Activated CD4-positive, alpha-beta T cell treated with anti-CD3 and anti-CD28 coated beads for 36 hours (primary cell): ENCODE measurements around the gene EPB41L4A. TPM values are rescaled to one million over a fixed set of nuclear protein-coding genes. Genes with fewer than 3 reads are reported as not detected.

ENCODE experiments used
- ATAC-seq: fragments of 200-7000 bp; cut with Tn5 transposase; one replicate; pipeline ENCODE4 v1.10.0; 2021; ENCODE audit warnings: mild to moderate bottlenecking, moderate library complexity
- CTCF ChIA-PET: fragments of 350-600 bp; sonication (Branson Sonifier 250); formaldehyde crosslinking; loops from one replicate; lab custom pipeline; 2021; ENCODE audit warnings: antibody characterized with exemption; lab: Charles Lee
- POLR2A ChIA-PET: fragments of 350-600 bp; sonication (Branson Sonifier 250); formaldehyde crosslinking; loops from one replicate; lab custom pipeline; 2021; ENCODE audit warnings: antibody characterized with exemption, inconsistent platforms; lab: Charles Lee
- DNase-seq: peaks from one replicate; pipeline ENCODE4 v3.0.0-alpha.2; 2020
- H3K27ac Mint-ChIP-seq: one replicate; pipeline ENCODE4 v1.8.0; 2021; ENCODE audit warnings: mixed read lengths
- H3K27me3 Mint-ChIP-seq: one replicate; pipeline ENCODE4 v1.8.0; 2021; ENCODE audit warnings: mixed read lengths
- H3K36me3 Mint-ChIP-seq: one replicate; pipeline ENCODE4 v1.8.0; 2021; ENCODE audit warnings: low read depth, mixed read lengths
- H3K4me1 Mint-ChIP-seq: one replicate; pipeline ENCODE4 v1.8.0; 2021; ENCODE audit warnings: mixed read lengths
- H3K4me3 Mint-ChIP-seq: one replicate; pipeline ENCODE4 v1.8.0; 2021; ENCODE audit warnings: mild to moderate bottlenecking, moderate library complexity, mixed read lengths
- H3K9me3 Mint-ChIP-seq: one replicate; pipeline ENCODE4 v1.8.0; 2021; ENCODE audit warnings: low read depth, mixed read lengths
- intact Hi-C, 2 experiments: fragments of 100-400 bp; cut with DNase I in 1 of 2; cut with micrococcal nuclease in 1 of 2; formaldehyde crosslinking; loops; one replicate each; pipeline versions ENCODE4 v1.14.2 to v1.15.1; 2022 to 2024; cut with DNase I, micrococcal nuclease
- total RNA-seq, 2 experiments: library from RNA; stranded (reverse); gene quantifications; one replicate each; pipeline ENCODE4 v1.2.3, GENCODE V29; 2021

Gene EPB41L4A
- total RNA-seq, 2 experiments from 2014 or later, result 0.05 to 0.28 TPM

DNA sequence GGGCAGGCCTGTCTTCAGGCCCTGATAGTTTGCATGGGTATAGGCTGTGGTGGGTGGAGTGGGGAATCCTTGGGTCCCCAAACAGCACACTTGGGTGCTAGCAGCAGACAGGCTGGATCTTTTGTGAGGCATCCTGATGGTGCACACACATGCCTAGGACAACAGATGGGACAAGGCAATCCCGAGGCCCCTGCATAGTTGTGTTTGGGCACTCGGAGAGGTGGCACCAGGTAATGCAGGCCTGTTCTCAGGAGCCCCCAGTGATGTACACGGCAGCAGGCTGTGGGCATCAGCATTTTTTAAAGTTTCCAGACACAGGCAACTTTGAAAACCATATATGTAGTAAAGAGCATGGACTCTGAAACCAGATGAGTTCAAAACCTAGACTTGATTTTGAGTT, 65.4 kb downstream of the EPB41L4A start:
- H3K4me3 Mint-ChIP-seq, result no peak overlapping the region
- ATAC-seq, result no peak
- POLR2A ChIA-PET, result no interaction called here

DNA sequence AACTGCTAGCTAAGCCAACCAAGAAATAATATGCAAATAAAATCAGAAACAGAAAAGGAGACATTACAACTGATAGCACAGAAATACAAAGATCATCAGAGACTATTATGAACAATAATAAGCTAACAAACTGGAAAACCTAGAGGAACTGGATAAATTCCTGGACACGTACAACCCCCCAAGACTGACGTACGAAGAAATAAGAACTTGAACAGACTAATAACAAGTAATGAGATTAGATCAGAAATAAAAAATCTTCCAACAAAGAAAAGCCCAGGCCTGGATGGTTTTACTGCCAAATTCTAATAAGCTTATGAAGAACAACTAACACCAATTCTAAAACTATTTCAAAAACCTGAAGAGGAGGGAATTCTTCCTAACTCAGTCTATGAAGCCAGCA, 67.9 kb downstream of the EPB41L4A start:
- ChIA-PET POLR2A (no interaction called here), CTCF (no interaction called here)
- no peak for ATAC-seq
- Mint-ChIP-seq H3K27ac (no peak overlapping the region), H3K27me3 (peaks cover 4% of the 10 kb centered on the region), H3K36me3 (no peaks in the 10 kb centered on the region), H3K9me3 (no peaks in the 10 kb centered on the region), H3K4me3 (no peak overlapping the region), H3K4me1 (no peaks in the 10 kb centered on the region)
- intact Hi-C loops, result no loop called here
- no peak for DNase-seq

More for the DNA sequence above, 65.4 kb downstream of the EPB41L4A start:
- DNase-seq, result no peak
- Mint-ChIP-seq H3K9me3 (no peaks in the 10 kb centered on the region), H3K4me1 (no peaks in the 10 kb centered on the region), H3K36me3 (no peaks in the 10 kb centered on the region), H3K27ac (no peak overlapping the region), H3K27me3 (peaks cover 4% of the 10 kb centered on the region)
- CTCF ChIA-PET, result no interaction called here
- intact Hi-C loops, result no loop called here

DNA sequence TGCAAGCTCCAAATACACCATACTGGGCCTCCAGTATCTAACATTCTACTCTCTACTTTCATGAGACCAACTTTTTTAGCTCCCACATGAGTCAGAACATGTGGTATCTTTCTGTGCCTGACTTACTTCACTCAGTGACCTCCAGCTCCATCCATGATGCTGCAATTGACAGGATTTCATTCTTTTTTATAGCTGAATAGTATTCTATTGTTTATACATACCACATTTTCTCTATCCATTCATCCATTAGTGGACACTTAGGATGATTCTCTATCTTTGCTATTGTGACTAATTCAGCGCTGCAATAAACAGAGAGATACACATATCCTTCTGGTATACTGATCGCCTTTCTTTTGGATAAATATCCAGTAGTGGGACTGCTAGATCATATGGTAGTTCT, 68.5 kb downstream of the EPB41L4A start:
- no peaks in the 10 kb centered on the region for H3K36me3 Mint-ChIP-seq
- POLR2A ChIA-PET, result no interaction called here
- no peak for DNase-seq
- peaks cover 6% of the 10 kb centered on the region for H3K27me3 Mint-ChIP-seq
- no peak overlapping the region for H3K27ac Mint-ChIP-seq
- no peak for ATAC-seq
- intact Hi-C loops, result no loop called here
- no peaks in the 10 kb centered on the region for H3K9me3 Mint-ChIP-seq
- H3K4me1 Mint-ChIP-seq, result no peaks in the 10 kb centered on the region
- no peak overlapping the region for H3K4me3 Mint-ChIP-seq
- CTCF ChIA-PET, result no interaction called here

DNA sequence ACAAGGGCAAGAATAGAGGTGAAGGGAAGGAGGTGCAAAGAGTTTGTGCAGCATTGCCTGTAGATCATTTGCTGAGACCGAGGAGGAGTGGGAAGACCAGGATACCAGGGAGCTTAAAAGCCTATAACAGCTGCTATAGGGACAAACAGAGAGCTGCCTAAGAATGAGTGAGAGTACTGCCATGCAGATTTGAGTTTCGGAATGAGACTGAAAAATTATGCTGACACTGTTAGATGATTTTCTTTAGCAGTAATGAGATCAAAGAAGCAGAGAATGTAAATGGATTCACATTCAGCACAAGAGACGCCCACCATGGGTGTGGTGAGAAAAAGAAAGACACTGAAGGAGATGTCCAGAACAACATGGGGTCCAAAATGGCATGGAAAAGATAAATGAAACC, 69.7 kb downstream of the EPB41L4A start:
- no peaks in the 10 kb centered on the region for H3K4me1 Mint-ChIP-seq
- CTCF ChIA-PET, result no interaction called here

DNA sequence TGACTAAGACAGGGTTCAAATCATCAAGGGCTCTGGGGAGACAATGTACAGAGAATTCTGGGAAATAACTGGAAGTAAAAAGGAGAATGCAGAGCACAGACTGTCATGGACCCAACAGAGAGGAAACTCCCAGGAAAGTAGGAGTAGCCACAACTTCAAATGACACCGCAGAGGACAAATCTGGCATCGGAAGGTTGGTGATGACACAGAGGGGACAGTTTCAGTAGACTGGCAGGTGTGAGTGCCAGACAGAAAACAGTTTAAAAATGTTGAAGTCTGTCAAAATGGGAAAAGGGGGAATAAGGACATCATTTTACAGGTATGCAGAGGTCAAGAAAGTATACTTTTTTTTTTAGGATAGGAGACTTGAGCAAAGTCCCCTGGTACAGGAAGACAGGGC, 70.2 kb downstream of the EPB41L4A start:
- CTCF ChIA-PET, result no interaction called here
- intact Hi-C loops, result no loop called here
- POLR2A ChIA-PET, result no interaction called here
- H3K9me3 Mint-ChIP-seq, result no peaks in the 10 kb centered on the region
- ATAC-seq (no peak), DNase-seq (no peak)
- H3K27me3 Mint-ChIP-seq, result peaks cover 5% of the 10 kb centered on the region
- no peak overlapping the region for H3K27ac Mint-ChIP-seq
- H3K4me1 Mint-ChIP-seq, result no peaks in the 10 kb centered on the region
- no peak overlapping the region for H3K4me3 Mint-ChIP-seq
- no peaks in the 10 kb centered on the region for H3K36me3 Mint-ChIP-seq

More for the DNA sequence above, 69.7 kb downstream of the EPB41L4A start:
- no peak overlapping the region for H3K27ac Mint-ChIP-seq
- DNase-seq (no peak), ATAC-seq (no peak)
- H3K36me3 Mint-ChIP-seq, result no peaks in the 10 kb centered on the region
- POLR2A ChIA-PET, result no interaction called here
- H3K27me3 Mint-ChIP-seq, result peaks cover 3% of the 10 kb centered on the region
- intact Hi-C loops, result no loop called here
- no peaks in the 10 kb centered on the region for H3K9me3 Mint-ChIP-seq
- no peak overlapping the region for H3K4me3 Mint-ChIP-seq

DNA sequence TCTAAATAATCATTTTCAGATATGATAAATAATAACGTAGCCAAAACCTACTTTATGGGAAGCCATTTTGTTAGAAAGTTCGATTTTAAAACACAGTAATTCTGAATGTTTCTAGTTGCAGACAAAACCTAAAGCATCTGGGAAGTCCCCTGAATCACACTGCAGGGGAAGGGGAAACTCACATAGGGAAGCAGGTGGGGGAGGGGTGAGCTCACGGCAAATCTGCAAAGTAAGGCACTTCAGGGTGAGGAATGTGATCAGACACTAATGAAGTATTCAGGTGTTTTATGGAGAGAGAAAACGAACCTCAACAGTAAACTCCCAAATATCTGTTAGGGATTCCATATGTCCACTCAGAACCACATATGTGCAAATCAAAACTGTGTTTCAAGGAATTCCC, 70.7 kb downstream of the EPB41L4A start:
- DNase-seq, result no peak
- no peak overlapping the region for H3K4me3 Mint-ChIP-seq

DNA sequence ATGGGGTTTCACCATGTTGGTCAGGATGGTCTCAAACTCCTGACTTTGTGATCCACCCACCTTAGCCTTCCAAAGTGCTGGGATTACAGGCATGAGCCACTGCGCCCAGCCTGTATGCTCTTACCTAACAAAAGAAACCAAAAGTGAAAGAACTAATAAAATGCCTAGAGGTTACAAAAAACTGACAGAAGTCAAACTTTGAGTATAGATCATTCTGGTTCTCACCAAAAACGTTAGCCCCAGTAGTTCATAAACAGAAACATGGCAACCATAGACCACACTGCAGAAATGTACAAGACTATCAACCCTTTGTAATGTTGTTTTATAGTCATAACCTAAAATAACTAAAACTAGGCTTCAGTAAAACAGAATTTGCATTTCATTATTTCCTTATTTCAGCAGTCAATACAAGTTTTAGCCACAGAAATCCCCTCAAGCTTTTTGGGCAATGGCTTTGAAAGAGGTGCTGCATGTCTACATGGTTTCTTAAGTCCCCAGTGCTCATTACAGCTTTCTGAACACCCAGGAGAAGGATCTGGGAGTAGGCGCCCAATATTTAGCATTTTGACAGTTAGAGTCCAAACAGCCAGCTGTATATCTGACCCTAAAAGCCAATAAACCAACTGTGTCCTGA, 72.5 kb downstream of the EPB41L4A start:
- Mint-ChIP-seq H3K4me3 (no peak overlapping the region), H3K27me3 (peaks cover 3% of the 10 kb centered on the region), H3K4me1 (no peaks in the 10 kb centered on the region), H3K27ac (no peak overlapping the region), H3K9me3 (no peaks in the 10 kb centered on the region), H3K36me3 (no peaks in the 10 kb centered on the region)
- intact Hi-C loops, result no loop called here
- ChIA-PET POLR2A (no interaction called here), CTCF (no interaction called here)
- DNase-seq, result no peak
- no peak for ATAC-seq

More for the DNA sequence above, 70.7 kb downstream of the EPB41L4A start:
- no peak overlapping the region for H3K27ac Mint-ChIP-seq
- intact Hi-C loops, result no loop called here
- no peak for ATAC-seq
- no peaks in the 10 kb centered on the region for H3K4me1 Mint-ChIP-seq
- POLR2A ChIA-PET, result no interaction called here
- no peaks in the 10 kb centered on the region for H3K9me3 Mint-ChIP-seq
- H3K36me3 Mint-ChIP-seq, result no peaks in the 10 kb centered on the region
- CTCF ChIA-PET, result no interaction called here
- peaks cover 5% of the 10 kb centered on the region for H3K27me3 Mint-ChIP-seq

DNA sequence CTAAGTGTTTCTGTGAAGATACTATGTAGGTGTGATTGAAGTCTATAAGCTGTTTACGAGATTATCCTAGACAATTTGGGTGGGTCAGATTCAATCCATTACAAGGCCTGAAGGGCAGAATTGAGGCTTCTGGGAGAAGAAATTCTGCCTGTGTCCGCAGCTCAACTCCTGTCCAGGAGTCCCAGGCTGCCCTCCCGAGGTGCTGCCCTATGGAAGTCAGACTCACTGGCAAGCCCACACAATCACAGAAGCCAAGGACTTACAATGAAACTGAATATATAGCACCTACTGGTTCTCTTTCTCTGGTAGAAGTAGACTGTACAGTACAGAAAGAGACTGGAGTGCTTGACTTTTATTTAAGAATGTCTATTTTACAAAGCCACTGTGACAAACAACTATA, 74.5 kb downstream of the EPB41L4A start:
- Mint-ChIP-seq H3K9me3 (no peaks in the 10 kb centered on the region), H3K27me3 (peaks cover 6% of the 10 kb centered on the region), H3K4me1 (no peaks in the 10 kb centered on the region), H3K4me3 (no peak overlapping the region), H3K36me3 (no peaks in the 10 kb centered on the region), H3K27ac (no peak overlapping the region)
- DNase-seq, result no peak
- intact Hi-C loops, result no loop called here
- no peak for ATAC-seq
- CTCF ChIA-PET, result no interaction called here
- POLR2A ChIA-PET, result no interaction called here

DNA sequence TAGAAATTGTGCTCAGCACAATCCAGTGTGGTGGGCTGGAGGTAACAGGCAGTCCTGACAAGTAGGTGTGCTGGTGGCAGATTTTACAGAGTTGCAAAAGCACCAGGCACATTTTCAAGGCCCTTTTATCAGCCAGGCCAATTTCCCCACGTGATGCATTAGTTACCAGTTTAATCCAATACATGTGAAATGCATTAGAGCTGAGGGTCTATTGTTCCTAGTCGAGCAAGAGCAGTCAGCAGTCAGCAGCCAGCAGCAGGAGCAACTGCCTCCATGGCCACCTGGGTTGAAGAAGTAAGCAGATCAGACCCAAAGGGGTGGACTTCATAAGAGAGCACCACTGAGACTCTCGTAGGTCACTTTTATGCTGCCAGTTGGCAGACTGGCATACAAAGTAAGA, 76.7 kb downstream of the EPB41L4A start:
- Mint-ChIP-seq H3K4me3 (no peak overlapping the region), H3K27me3 (peaks cover 6% of the 10 kb centered on the region), H3K27ac (no peak overlapping the region), H3K9me3 (no peaks in the 10 kb centered on the region), H3K4me1 (no peaks in the 10 kb centered on the region), H3K36me3 (no peaks in the 10 kb centered on the region)
- ATAC-seq (no peak), DNase-seq (no peak)
- intact Hi-C loops, result no loop called here
- ChIA-PET POLR2A (no interaction called here), CTCF (no interaction called here)

DNA sequence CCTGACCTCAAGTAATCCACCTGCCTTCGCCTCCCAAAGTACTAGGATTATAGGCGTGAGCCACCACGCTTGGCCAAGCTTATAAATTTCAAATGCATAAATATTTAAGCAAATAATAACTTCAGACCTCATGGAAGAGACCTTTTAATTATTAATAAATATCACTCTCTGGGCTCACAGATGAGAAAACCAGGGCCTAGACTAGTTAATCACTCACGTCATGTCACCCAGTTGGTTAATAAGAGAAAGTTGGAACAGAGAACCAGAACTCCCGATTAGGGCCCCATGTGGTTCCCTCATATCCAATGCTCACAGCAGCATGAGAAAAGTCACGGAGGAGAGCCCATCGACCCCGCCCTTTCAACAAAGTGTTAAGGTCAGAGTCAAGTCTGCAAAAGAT, 79.3 kb downstream of the EPB41L4A start:
- H3K27me3 Mint-ChIP-seq, result peaks cover 7% of the 10 kb centered on the region
- no peak for ATAC-seq
- intact Hi-C loops, result no loop called here
- H3K9me3 Mint-ChIP-seq, result no peaks in the 10 kb centered on the region
- POLR2A ChIA-PET, result no interaction called here
- DNase-seq, result no peak
- H3K4me3 Mint-ChIP-seq, result no peak overlapping the region
- no peaks in the 10 kb centered on the region for H3K4me1 Mint-ChIP-seq
- no peak overlapping the region for H3K27ac Mint-ChIP-seq
- CTCF ChIA-PET, result no interaction called here
- H3K36me3 Mint-ChIP-seq, result no peaks in the 10 kb centered on the region

DNA sequence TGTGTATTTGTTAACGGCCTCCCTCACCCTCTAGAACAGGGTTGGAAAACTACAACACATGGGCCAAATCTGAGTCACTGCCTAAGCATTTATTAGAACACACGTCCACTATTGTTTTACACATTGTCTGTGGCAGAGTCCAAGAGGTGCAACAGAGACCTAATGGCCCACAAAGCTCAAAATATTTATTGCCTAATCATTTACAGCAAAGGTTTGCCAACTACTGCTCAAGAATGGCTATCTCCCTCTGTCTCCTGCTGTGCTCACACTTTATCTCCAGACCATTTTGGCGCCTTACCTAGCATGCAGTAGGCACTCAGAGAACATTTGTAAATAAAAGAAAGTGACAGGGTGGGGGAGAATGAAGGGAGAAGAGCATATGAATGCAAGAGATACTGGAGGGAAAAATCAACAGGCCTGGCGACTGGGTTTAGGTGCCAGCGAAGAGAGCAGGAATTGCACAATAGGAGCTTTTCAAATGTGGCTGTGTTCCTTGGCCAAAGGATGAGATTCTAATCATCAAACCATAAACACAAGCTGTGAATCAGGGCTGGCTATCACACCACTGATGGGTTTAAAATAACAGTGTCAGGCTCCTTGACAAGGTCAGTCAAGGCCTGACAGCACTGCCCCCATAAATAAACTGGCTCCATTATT, 80.3 kb downstream of the EPB41L4A start:
- POLR2A ChIA-PET, result no interaction called here

DNA sequence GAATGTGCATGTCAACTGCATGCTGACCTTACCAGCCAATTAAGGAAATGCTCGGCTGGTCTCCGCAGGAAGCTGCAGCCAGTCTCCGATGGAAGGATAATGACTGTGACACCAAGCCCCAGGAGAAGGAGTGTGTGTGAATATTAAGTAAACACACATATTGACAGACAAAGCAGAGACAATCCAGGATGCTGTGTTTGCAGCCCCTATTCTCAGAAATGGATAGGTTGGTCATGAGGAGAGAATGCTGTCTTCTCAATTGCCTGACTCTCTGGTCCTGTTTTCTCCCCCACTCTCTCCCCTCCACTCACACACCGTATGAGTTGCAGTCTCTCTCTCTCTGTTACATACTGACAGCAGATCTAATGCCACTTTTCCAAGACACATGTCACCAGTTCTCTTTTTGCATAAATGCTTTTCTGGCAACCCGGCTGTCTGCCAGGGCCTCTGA, 85.7 kb downstream of the EPB41L4A start:
- Mint-ChIP-seq H3K36me3 (no peaks in the 10 kb centered on the region), H3K4me1 (peaks cover 4% of the 10 kb centered on the region), H3K9me3 (no peaks in the 10 kb centered on the region), H3K27me3 (peaks cover 6% of the 10 kb centered on the region), H3K27ac (no peak overlapping the region), H3K4me3 (no peak overlapping the region)
- intact Hi-C loops, result no loop called here
- ATAC-seq (no peak), DNase-seq (no peak)
- CTCF ChIA-PET, result interaction anchor here (0.6 kb wide), 1 partner anchor 729 kb away, joined by 3 read pairs; no protein-coding TSS in a partner anchor
- POLR2A ChIA-PET, result no interaction called here

More for the DNA sequence above, 80.3 kb downstream of the EPB41L4A start:
- DNase-seq, result no peak
- CTCF ChIA-PET, result no interaction called here
- no peaks in the 10 kb centered on the region for H3K9me3 Mint-ChIP-seq
- H3K4me1 Mint-ChIP-seq, result no peaks in the 10 kb centered on the region
- no peak for ATAC-seq
- H3K36me3 Mint-ChIP-seq, result no peaks in the 10 kb centered on the region
- H3K4me3 Mint-ChIP-seq, result no peak overlapping the region
- H3K27me3 Mint-ChIP-seq, result peaks cover 6% of the 10 kb centered on the region
- no peak overlapping the region for H3K27ac Mint-ChIP-seq
- intact Hi-C loops, result no loop called here
